CD4-positive, alpha-beta T cell treated with Interleukin-17A for 4 hours (primary cell): Measurements from ENCODE around the gene SYCP3.
"Not testable (repeated sequence)": the region's sequence is repeated elsewhere in the genome, so short reads cannot be mapped to it uniquely, and the experiment has no call there.

Source experiments
- DNase-seq: peaks from one replicate; pipeline ENCODE4 v3.0.0-alpha.2; 2020; ENCODE audit warnings: mixed read lengths

The SYCP3 gene

DNA sequence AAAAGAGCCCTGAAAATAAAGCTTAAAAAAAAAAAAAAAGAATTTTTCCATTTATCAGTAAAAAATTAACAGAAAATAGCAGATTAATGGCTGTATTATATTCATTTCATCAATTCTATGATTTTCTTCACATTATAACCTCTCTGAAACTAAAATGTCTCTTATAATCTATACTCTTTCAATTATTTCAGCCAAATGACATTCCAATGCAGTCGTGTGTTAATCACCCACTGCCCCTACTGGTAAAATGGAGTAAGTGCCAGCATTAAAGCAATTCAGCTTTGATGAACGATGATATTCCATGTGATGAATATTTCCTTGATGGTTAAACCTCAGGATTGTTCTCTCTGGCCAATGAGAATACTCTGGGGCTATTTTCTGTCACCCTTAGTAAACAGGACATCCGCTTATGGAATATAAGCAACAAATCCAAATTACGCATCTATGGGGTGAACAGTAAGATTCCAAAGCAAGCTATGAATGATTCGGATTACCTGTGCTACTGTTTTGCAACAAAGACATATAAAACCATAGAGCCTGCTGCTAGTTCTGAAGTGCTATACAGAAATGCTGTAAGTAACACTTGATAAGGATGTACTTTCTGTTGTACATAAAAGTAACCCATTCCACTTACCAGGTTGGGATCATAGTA, 20.3 kb upstream of the SYCP3 start:
- no peak for DNase-seq

DNA sequence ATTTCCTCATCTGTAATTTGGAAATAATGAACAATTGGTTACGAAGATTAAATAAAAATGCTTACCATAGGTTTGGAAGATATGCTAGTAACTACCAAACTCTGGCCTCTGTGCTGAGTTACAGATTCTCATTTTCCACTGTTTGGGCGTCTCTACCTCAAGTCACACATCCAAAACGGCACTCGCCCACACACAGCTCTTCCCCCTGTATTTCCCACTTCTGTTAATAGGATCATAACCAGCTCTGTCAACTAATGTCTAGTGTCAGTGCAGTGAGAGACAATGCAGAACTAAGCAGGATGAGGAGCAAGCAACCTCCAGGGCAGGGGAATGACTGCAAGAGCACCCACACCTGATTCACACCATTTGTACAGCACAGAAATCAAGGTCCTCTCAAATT, 10.9 kb upstream of the SYCP3 start:
- DNase-seq: no peak

DNA sequence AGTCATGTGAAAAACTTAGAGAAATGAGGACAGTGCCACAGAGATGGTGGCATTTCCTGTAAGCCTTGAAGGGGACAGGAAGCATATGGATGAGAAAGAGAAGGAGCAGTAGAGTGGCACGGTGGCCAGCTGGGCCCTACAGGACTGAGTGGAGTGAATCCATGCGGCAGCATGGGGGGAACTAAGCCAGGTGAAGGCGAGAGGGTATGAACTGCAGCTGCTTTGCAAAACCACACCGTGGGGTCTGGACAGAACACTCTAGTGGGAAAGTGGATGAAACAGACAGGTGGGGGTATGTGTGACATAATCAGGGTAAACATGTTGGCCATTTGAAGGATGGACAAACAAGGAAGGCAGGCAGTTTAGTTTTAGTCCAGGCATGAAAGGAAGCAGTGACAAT, 10.4 kb upstream of the SYCP3 start:
- DNase-seq: no peak

DNA sequence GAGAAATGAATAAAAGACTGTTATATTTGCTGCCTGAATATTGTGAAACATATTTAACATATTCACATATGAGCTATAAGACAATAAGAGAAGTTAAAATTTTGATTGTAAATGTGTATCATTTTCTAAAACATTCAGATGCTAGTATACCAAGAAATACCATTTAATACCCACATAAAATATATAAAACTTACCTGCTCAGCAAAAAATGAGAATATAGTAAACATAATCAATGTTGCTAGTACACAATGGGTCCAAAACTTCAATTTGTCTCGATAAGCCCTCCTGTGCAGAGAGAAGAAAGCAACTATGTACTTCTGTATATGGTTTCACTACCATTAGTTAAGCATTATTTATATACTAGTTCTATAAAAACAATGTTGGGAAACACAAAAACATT, 9.6 kb upstream of the SYCP3 start:
- DNase-seq: no peak

DNA sequence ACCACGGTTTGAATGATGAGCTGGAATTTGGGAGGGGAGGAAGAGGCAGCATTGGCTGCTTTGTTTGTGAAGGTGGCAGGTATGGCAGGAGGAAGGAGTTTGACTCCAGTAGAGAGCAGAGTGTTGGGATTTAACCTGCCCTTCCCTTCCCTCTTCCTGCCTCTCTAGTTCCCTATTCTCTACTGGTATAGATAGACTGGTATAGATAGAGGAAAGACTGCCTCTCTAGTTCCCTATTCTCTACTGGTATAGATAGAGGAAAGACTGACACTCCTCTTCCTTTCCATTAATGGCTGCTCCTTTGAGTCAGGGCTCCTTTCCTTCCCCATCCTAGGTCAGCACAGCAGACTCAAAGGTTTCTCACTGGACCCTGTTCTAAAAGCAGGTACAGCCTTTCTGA, 8.4 kb upstream of the SYCP3 start:
- DNase-seq: no peak

DNA sequence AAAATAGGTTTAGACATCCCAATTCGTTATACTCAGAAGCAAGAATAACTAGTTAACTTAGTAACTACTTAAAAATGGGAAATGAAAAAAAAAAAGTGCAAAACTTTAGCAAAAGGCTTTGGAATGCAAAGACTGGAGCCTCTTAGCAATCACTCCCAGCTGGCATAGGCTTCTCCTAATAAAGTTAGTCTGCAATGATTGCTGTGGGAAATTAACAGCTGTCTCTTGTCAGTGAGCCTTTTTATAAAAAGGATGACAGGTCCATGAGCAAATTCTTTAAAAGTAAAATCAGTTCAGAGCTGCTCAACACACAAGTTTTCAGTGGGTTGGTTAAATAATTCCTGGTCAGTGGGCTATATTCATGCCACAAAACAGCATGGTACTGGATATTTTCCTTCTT, 7.4 kb upstream of the SYCP3 start:
- DNase-seq: no peak

DNA sequence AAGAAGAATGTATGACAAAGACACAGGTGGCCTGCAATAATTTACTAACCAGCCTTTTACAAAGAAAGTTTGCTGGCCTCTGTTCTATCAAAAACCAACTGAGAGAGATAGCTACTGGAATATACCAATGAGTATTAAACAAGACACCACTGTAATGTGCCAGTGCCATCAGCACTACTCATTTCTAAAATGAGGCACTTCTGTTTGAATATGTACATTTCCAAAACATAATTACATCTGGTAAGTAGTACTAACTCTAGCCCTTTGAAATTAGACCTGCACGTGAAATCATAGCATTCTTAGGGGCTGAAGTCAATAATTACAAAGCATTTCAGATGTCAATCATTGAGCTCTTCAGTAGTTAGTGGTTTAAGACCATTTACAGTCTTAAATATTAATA, 6.9 kb upstream of the SYCP3 start:
- DNase-seq: no peak

DNA sequence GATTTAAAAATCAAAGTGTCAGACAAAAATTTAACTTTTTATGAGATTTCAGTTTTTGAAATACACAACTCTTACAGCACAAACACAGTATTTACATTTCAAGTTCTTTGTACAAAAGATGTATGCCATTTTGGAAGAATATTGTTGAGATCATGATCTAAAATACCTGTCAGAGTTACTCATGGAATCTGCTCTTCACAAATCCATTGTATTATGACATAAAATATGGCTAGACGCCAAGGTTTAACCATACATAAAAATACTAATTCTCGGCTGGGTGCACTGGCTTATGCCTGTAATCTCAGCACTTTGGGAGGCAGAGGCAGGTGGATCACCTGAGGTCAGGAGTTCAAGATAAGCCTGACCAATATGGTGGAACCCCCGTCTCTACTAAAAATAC, 6.2 kb upstream of the SYCP3 start:
- no peak for DNase-seq

DNA sequence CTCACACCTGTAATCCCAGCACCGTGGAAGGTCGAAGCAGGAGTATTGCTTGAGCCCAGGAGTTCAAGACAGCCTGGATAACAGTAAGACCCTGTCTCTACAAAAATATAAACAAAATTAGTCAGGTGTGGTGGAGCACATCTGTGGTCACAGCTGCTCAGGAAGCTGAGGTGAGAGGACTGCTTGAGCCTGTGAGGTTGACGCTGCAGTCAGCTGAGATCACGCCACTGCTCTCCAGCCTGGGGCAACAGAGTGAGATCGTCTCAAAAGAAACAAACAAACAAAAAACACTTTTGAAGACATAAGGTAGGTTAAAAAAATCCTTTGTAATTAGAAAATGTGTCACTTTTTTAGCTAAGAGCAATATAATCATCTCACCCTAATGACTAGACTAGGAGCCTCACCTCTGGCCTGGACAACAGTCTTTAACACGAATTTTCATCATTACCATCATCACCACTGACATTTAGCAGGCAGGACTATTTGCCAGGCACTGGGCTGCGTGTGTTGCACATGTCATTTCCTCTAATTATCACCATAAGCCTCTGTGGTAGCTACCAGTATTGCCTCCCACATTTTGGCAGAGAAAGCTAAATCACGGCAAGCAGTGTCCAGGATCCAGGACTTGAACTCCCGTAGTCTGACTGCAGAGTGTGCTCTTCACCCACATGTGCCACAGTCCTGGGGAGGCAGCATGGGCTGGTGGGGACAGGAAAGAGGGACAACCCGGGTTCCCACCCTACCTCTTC, 4.6 kb upstream of the SYCP3 start:
- no peak for DNase-seq

DNA sequence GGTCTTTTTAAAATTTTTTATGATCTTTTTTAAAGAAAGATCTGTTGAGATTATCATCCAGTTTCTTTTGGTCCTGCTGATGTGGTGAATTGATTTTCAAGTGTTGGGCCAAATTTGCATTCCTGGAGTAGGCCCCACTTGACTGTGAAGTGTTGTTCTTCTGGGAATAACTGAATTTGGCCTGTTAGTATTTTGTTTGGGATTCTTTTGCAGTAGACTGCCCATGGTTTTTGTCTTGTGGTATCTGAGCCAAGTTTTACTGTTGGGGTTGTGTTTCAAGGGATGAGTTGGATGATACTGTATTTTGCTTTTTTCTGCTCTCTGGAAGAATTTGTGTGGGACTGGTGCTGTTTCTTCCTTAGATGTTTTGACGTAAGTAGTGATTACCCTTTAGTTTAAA, 4.0 kb upstream of the SYCP3 start:
- no peak for DNase-seq

DNA sequence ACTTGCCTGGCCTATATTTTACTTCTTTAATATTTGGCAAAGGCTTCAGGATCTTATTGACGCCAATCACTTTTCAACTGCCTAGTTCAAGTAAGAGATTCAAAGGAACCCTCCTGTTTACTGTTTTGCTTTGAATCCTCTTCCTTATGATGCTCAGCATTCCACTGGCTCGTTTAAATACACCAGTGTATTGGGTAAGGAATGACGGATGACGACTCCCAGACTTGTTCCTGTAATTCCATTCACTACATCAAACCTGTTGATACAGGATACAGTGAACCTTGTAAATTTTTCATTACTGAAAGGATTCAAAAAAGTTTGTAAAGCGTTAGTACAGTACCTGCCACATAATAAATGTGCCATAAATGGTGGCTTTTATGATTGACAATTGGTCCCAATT, 1.7 kb upstream of the SYCP3 start:
- DNase-seq: no peak

DNA sequence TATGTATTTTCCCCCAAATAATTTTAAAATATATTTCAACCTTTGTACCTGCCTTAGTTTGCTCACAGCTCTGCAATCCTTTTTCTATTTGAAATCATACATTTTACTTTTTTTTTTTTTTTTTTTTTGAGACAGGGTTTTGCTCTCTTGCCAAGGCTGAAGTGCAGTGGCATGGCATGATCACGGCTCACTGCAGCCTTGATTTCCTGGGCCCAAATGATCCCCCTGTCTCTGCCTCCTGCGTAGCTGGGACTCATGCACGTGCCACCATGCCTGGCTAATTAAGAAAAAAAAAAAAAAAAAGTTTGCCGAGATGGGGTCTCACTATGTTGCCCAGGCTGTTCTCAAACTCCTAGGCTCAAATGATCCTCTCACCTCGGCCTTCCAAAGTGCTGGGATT, 1.3 kb upstream of the SYCP3 start:
- DNase-seq: no peak

DNA sequence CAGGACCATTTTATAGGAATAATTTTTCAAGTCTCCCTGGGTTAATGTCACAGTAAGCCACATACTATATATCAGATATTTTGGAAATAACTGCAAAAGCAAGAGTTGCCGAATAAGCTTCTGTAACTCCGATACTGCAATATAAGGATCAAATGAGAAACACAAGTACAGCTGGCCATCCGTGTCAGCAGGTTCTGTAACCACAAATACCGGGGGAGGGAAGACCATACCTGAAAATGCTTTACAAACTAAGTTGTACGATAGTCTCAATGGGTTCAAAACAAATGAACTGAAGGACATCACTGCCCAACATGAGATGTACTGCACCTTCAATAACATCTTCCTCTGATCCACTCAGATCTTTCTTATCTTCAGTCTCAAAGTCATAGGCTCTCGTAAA, 1.8 kb downstream of the SYCP3 start:
- DNase-seq: no peak

DNA sequence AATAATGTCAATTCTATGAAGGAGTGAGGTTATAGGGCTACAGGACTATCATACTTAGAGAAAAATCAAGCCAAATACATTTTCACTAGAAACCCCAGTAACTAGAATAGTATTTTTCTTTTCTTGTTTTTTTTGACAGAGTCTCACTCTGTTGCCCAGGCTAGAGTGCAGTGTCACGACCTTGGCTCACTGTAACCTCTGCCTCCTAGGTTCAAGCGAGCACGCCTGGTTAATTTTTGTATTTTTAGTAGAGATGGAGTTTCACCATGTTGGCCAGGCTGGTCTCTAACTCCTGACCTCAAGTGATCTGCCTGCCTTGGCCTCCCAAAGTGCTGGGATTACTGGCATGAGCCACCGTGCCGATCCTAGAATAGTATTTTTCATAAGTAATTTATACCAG, 4.8 kb downstream of the SYCP3 start:
- not testable (repeated sequence) for DNase-seq

DNA sequence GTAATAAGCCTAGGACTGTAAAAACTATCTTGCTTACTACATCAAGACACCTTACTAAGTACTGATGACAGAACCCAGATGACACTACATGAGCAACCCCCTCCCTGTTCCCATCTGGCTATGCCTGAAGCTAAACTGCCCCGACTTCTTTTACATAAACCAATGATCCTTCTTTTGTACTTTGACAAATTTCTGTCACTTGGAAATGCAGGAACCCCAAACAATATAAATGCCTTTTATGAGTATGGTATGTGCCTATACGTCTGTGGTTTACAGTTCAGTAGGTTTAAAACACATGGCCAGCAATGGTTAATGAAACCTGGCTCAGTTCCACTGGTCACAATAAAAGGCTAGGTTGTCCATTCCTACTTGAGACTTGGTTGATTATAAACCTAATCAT, 6.1 kb downstream of the SYCP3 start:
- DNase-seq: no peak

DNA sequence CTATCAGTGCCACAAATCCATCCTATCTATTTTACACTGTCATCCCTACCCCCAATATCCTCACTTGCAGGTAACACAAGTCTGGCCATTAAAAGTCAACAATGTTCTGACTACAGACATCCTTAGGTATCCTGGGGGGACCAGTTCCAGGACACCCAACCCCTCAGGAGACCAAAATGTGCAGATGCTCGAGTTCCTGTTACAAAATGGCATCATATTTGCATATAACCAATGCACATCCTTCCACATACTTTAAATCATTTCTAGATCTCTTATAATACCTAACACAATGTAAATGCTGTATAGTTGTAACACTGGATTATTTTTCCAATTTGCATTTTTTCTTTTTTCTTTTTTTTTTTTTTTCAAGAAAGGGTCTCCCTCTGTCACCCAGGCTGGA, 6.9 kb downstream of the SYCP3 start:
- no peak for DNase-seq

DNA sequence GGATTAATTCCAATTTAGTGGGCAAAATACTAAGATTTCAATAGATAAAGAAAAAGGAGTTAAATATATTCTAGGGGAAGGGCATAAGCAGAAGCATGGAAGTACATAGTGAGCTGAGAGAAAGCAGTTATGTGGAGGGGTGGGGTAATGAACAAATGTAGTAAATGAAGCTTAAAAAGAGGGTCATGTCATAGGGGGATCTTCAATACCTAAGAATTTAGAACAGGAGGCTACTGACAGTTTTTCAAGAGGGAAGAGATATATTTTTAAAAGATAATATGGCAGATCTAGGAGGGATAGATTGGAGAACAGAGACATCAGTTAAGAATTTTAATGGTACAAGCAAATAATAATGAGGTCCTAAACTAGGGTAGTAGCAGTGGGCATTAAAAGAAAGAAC, 9.4 kb downstream of the SYCP3 start:
- DNase-seq: no peak

DNA sequence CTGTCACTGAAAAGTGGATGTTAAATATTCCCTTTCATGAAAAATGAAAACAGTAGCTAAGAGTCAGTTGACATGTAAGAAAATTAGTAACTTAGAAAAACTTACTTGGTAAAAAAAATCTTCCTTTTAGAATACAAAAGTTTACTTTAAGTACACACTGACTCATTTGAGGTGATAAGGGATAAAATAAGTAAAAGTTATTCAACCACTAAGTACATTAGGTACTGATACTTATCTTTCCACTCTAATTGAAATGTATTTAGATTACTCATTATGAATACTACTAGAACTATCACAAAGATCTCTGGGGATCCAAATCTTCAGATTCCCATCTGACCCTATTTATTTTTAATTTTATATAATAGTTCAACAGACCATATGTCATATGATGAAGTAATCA, 12.2 kb downstream of the SYCP3 start:
- DNase-seq: no peak

DNA sequence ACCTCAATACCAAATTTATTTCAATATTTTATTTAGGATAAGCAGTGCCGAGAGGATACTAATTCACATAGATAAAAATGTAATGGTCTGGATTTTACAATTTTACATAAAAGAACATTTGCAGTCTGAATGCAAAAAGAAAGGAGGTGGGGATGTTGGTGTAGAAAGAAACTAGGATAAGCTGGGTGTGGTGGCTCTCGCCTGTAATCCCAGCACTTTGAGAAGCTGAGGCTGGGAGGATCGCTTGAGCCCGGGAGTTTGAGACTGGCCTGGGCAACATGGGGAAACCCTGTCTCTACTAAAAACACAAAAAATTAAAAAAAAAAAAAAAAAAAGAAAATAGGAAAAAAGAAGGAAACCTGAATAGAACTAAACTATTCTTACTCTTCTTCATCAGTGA, 16.9 kb downstream of the SYCP3 start:
- DNase-seq: no peak

DNA sequence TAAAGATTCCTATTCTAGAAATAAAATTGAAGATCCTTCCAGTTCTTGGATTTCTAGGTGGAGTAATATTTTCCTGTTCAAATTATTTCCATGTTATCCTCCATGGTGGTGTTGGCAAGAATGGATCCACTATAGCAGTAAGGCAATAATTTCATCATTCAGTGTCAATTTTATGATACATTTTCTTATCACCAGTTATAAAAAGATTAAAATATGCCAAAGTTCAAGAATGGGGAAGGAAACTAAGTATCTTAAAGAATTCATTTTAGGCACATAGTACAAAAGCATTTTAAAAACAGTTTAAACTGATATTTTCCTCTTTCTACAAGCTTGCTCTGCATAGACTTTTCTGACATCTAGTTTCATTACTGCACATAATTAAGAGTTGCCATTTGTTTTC, 19.1 kb downstream of the SYCP3 start:
- DNase-seq: no peak

DNA sequence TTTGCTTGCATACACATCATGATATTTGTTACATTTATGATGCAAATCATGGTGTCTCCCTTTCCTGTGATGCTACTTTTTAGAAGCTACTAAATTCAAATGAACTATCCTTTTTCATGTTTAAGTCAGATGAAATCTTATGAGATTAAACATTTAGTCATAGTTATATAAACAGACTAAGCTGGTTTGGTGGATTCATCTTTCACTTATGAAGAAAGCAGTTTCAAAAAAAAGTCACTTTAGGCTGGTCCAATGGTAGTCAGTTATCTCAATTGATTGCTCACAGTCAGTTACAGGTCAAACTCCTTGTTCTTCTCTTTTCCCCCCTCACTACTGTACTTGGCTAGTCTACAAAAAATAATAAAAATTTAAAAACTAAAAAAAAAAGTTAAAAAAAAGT, 19.7 kb downstream of the SYCP3 start:
- DNase-seq: no peak

DNA sequence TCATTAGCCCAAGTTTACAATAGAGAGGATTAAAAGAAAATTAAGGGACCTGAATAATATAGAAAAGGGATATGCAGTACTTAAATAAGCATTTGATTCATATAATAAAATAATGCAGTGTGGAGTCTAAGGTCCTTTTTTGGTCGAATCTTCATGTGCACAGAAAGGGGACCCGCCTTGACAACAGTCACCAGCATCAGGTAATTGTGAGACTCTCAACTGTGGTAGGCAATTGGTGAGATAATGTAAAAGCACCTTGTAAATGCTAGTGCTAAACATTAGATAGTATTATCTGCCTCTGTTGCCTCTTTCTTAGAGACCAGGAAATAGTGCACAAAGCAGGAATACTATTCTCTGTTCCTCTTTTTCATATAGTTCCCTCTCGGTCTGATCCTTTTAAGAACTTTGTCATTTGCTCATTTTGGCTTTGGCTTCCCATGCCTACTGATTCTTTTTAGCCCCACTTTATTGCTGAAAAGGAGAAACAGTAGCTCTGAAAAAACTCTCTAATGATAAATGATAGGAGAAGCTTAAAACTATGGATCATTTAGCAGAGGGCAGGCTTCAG, 24.3 kb downstream of the SYCP3 start:
- DNase-seq: no peak

DNA sequence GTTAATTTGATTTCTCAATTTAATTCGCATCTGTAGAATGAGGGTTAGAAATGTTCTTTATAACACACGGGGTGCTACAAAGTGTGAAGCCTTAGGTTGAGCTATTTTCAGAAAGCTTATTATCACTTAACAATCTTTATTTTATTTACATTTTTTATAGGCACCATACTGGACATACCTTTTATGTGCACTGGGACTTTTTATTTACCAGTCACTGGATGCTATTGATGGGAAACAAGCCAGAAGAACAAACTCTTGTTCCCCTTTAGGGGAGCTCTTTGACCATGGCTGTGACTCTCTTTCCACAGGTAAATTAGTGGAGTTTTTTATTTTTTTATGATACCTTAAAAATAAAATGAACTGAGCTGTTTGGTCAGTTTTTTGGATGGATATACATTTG, 25.3 kb downstream of the SYCP3 start:
- no peak for DNase-seq

DNA sequence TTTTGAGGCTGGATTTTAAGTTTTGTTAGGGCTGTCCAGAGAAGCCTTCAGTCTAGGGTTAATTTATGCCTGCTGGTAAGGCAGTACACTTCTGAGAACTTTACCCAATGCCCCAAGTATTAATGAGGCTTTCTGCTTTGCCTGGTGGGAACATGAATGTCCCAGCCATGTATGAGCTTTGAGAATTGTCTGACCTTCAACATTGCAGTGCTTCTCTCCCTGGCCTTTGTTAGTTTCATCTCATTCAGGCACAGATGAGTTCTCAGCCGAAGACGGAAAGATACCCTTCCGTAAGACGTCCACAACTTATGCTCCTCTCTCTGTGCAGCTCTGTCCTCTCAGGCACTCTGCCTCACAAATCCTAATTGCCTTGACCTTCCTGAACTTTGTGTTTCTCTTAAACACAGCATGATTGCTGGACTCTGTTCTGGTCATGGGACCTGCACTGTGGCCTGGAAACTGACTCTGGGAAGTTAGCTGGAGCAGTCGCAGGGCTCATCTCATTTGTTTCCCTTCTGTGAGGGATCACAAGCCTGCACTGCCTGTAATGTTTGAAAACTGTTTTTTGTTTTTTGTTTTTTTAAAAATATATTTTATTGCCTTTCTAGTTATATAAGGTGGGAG, 26.1 kb downstream of the SYCP3 start:
- DNase-seq: no peak
